Panc1 (cell line): Measurements from ENCODE around the gene NUP98. TPM values are rescaled to one million over a fixed set of nuclear protein-coding genes. Genes with fewer than 3 reads are reported as not detected.

Source experiments
- ATAC-seq: fragments of 200-7000 bp; cut with Tn5 transposase; 2 replicates; pipeline ENCODE4 v1.9.1; 2020; ENCODE audit warnings: mild to moderate bottlenecking, moderate library complexity
- BruUV-seq: library from RNA; stranded (reverse); fragments of 400-500 nt; replicated peaks from 2 replicates; lab custom pipeline; 2021; lab: Mats Ljungman, UMichigan
- CTCF ChIA-PET: fragments of 300-600 bp; sonication (Branson Sonifier 250); formaldehyde crosslinking; loops from one replicate; lab custom pipeline; 2022; ENCODE audit warnings: antibody characterized with exemption; lab: Charles Lee
- POLR2A ChIA-PET: fragments of 300-600 bp; sonication (Branson Sonifier 250); formaldehyde crosslinking; loops from one replicate; lab custom pipeline; 2022; ENCODE audit warnings: antibody characterized with exemption; lab: Charles Lee
- DNase-seq: peaks from one replicate; pipeline ENCODE4 v3.0.0-alpha.2; 2010; ENCODE audit warnings: low read depth, low spot score
- H3K27ac ChIP-seq: 2 replicates; pipeline ENCODE4 v1.5.1; 2011; ENCODE audit warnings: mild to moderate bottlenecking, low read length, inconsistent platforms
- H3K27me3 ChIP-seq: fragments of 200-500 bp; sonication (Bioruptor generic); 2 replicates; pipeline ENCODE4 v1.6.0; 2014; ENCODE audit warnings: low read length, inconsistent platforms; ENCODE audit not compliant: control insufficient read depth, insufficient read depth
- H3K36me3 ChIP-seq: fragments of 200-500 bp; sonication (Bioruptor generic); 2 replicates; pipeline ENCODE4 v1.5.1; 2014; ENCODE audit warnings: inconsistent platforms, mild to moderate bottlenecking, low read length, moderate library complexity; ENCODE audit not compliant: control insufficient read depth, insufficient read depth
- H3K4me1 ChIP-seq: 2 replicates; pipeline ENCODE4 v1.5.1; 2011; ENCODE audit warnings: inconsistent platforms, mild to moderate bottlenecking, low read length, moderate library complexity; ENCODE audit not compliant: control insufficient read depth, insufficient read depth
- H3K4me3 ChIP-seq, 2 experiments: 2 replicates each; pipeline ENCODE4 v1.5.1; 2011 to 2012; ENCODE audit warnings: low read depth in 2 of 2, low read length in 2 of 2, mild to moderate bottlenecking in 2 of 2, inconsistent platforms in 1 of 2, moderate library complexity in 1 of 2
- H3K9me3 ChIP-seq: fragments of 200-500 bp; sonication (Bioruptor generic); 2 replicates; pipeline ENCODE4 v1.5.1; 2014; ENCODE audit warnings: low read depth, mild to moderate bottlenecking, inconsistent platforms, low read length, moderate library complexity; ENCODE audit not compliant: control insufficient read depth, insufficient read depth
- CTCF ChIP-seq: fragments of 450-650 bp; IDR thresholded peaks from 2 replicates; pipeline ENCODE4 v1.5.1; 2017; ENCODE audit warnings: mild to moderate bottlenecking
- POLR2AphosphoS5 ChIP-seq: IDR thresholded peaks from 2 replicates; pipeline ENCODE4 v1.6.1; 2012; ENCODE audit warnings: mild to moderate bottlenecking, low read depth, low read length, moderate library complexity
- SIN3A ChIP-seq: IDR thresholded peaks from 2 replicates; pipeline ENCODE4 v1.6.1; 2012; ENCODE audit warnings: low read depth, mild to moderate bottlenecking, low read length, moderate library complexity, borderline replicate concordance; ENCODE audit not compliant: insufficient read depth
- TCF7L2 ChIP-seq: IDR thresholded peaks from 2 replicates; pipeline ENCODE4 v1.6.1; 2011; ENCODE audit warnings: mild to moderate bottlenecking, low read depth, low read length, inconsistent platforms
- in situ Hi-C: cut with HindIII; loops from 2 replicates; pipeline ENCODE4 v1.10.0; 2016; ENCODE audit warnings: low sequenced_read_pairs, low pct_unique_long_range_greater_than_20kb
- intact Hi-C: fragments of 100-400 bp; cut with micrococcal nuclease; formaldehyde crosslinking; loops from one replicate; pipeline ENCODE4 v1.10.0; 2022; ENCODE audit not compliant: unreplicated experiment
- total RNA-seq: library from RNA; stranded (reverse); gene quantifications from one replicate; pipeline ENCODE4 v1.2.1, GENCODE V29; 2021; ENCODE audit not compliant: unreplicated experiment
- TF ChIP-seq, protein P1 (sequence below), 2 experiments: IDR thresholded peaks; 2 replicates each; pipeline ENCODE4 v1.6.1; 2011 to 2012; ENCODE audit warnings: low read depth in 2 of 2, control low read depth in 1 of 2, low read length in 1 of 2, mild to moderate bottlenecking in 1 of 2, moderate library complexity in 1 of 2; ENCODE audit not compliant: insufficient read depth in 1 of 2

The NUP98 gene
- total RNA-seq, 1 experiment from 2014 or later, result 244 TPM

DNA sequence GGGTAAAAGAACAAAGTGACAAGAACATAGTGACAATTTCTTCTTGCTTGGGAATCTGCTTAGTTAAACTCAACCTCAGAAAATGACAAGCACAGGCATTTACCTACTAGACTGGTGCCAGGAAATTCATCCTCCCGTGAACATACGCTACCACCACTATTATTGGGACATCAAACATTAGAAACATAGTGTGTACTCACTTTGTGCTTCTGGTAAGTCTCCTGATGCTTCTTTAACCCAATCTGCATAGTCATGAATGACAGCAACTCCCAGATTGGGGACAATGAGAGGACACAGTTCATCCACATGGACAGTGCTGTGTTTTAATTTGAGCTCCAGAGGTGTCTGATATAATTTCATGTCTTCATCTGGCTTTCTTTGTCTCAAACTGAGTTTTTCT, 96.9 kb downstream of the NUP98 start:
- in situ Hi-C loops (no loop called here), intact Hi-C loops (no loop called here)
- POLR2A ChIA-PET, result no interaction called here
- no peak for TF ChIP-seq POLR2AphosphoS5
- TF ChIP-seq, protein P1, sequence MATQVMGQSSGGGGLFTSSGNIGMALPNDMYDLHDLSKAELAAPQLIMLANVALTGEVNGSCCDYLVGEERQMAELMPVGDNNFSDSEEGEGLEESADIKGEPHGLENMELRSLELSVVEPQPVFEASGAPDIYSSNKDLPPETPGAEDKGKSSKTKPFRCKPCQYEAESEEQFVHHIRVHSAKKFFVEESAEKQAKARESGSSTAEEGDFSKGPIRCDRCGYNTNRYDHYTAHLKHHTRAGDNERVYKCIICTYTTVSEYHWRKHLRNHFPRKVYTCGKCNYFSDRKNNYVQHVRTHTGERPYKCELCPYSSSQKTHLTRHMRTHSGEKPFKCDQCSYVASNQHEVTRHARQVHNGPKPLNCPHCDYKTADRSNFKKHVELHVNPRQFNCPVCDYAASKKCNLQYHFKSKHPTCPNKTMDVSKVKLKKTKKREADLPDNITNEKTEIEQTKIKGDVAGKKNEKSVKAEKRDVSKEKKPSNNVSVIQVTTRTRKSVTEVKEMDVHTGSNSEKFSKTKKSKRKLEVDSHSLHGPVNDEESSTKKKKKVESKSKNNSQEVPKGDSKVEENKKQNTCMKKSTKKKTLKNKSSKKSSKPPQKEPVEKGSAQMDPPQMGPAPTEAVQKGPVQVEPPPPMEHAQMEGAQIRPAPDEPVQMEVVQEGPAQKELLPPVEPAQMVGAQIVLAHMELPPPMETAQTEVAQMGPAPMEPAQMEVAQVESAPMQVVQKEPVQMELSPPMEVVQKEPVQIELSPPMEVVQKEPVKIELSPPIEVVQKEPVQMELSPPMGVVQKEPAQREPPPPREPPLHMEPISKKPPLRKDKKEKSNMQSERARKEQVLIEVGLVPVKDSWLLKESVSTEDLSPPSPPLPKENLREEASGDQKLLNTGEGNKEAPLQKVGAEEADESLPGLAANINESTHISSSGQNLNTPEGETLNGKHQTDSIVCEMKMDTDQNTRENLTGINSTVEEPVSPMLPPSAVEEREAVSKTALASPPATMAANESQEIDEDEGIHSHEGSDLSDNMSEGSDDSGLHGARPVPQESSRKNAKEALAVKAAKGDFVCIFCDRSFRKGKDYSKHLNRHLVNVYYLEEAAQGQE (IDR thresholded peaks at IDR 0.05; ENCODE audit: insufficient read depth in 1 of 2, low read depth in 2 of 2, low read length in 1 of 2), result no peak
- TF ChIP-seq TCF7L2, result no peak
- TF ChIP-seq CTCF, result no peak
- CTCF ChIA-PET, result interaction anchor here (0.7 kb wide), 1 partner anchor 374 kb away, joined by 4 read pairs; no protein-coding TSS in a partner anchor
- Histone ChIP-seq H3K27me3 (no peaks in the 10 kb centered on the region), H3K27ac (no peak overlapping the region), H3K36me3 (peaks cover 77% of the 10 kb centered on the region), H3K9me3 (no peaks in the 10 kb centered on the region), H3K4me1 (no peaks in the 10 kb centered on the region), H3K4me3 (no peak overlapping the region)
- no peak for ATAC-seq
- no TSS peak for BruUV-seq
- DNase-seq, result no peak

DNA sequence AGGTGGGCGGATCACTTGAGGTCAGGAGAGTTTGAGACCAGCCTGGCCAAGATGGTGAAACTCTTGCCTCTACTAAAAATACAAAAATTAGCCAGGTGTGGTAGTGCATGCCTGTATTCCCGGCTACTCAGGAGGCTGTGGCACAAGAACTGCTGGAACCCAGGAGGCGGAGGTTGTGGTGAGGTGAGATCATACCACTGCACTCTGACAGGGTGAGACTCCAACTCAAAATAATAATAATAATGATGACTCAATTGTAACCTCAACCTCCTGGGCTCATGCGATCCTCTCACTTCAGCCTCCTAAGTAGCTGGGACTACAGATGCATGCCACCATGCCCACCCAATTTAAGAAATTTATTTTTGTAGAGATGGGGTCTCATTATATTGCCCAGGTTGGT, 110.6 kb downstream of the NUP98 start:
- H3K9me3 ChIP-seq, result no peaks in the 10 kb centered on the region
- no peak overlapping the region for H3K4me3 ChIP-seq
- no peak overlapping the region for H3K27ac ChIP-seq
- ATAC-seq, result no peak
- intact Hi-C loops, result no loop called here
- CTCF ChIA-PET, result no interaction called here
- POLR2A ChIA-PET, result no interaction called here
- no peak for DNase-seq
- in situ Hi-C loops, result loop anchor here (10.0 kb wide), 1 partner anchor 418 kb away; no protein-coding TSS in a partner anchor
- no peaks in the 10 kb centered on the region for H3K4me1 ChIP-seq
- TF ChIP-seq POLR2AphosphoS5 (no peak), CTCF (no peak), TCF7L2 (no peak), SIN3A (no peak)
- TF ChIP-seq, protein P1 (IDR thresholded peaks at IDR 0.05; ENCODE audit: insufficient read depth in 1 of 2, low read depth in 2 of 2, low read length in 1 of 2), result no peak
- H3K36me3 ChIP-seq, result peaks cover 57% of the 10 kb centered on the region
- no peaks in the 10 kb centered on the region for H3K27me3 ChIP-seq
- no TSS peak for BruUV-seq
